IMR-90 (cell line): ENCODE measurements around the gene NCCRP1. TPM values are rescaled to one million over a fixed set of nuclear protein-coding genes. Genes with fewer than 3 reads are reported as not detected.

Experiments used
- ATAC-seq: fragments of 200-7000 bp; cut with Tn5 transposase; 2 replicates; pipeline ENCODE4 v1.9.1; 2020; ENCODE audit warnings: low read depth, mild to moderate bottlenecking, moderate library complexity
- BruUV-seq: library from RNA; stranded (reverse); fragments of 400-500 nt; replicated peaks from 2 replicates; lab custom pipeline; 2021; lab: Mats Ljungman, UMichigan
- CTCF ChIA-PET: fragments of 300-600 bp; formaldehyde crosslinking; extraction: SDS; loops from one replicate; lab custom pipeline; 2021; ENCODE audit warnings: antibody characterized with exemption; lab: Yijun Ruan, JAX
- POLR2A ChIA-PET: fragments of 300-600 bp; sonication (Branson Sonifier 250); formaldehyde crosslinking; loops from one replicate; lab custom pipeline; 2022; ENCODE audit warnings: antibody characterized with exemption; ENCODE audit not compliant: unreplicated experiment; lab: Charles Lee
- DNase-seq: peaks from one replicate; pipeline ENCODE4 v3.0.0; 2013
- H2AFZ ChIP-seq: replicated peaks from 2 replicates; pipeline ENCODE3; 2013; ENCODE audit warnings: low read length, mild to moderate bottlenecking; ENCODE audit not compliant: poor library complexity
- H2AK5ac ChIP-seq: 2 replicates; pipeline ENCODE4 v1.6.1; 2013; ENCODE audit warnings: low read depth, low read length, inconsistent platforms
- H2AK9ac ChIP-seq: replicated peaks from 2 replicates; pipeline ENCODE3; 2013; ENCODE audit warnings: mild to moderate bottlenecking, low read depth, low read length, moderate library complexity; ENCODE audit not compliant: poor library complexity
- H2BK120ac ChIP-seq: 2 replicates; pipeline ENCODE4 v1.6.1; 2013; ENCODE audit warnings: low read depth, low read length, inconsistent platforms
- H2BK15ac ChIP-seq: 3 replicates; pipeline ENCODE4 v1.6.1; 2013; ENCODE audit warnings: low read depth, low read length, inconsistent platforms
- H2BK20ac ChIP-seq: 2 replicates; pipeline ENCODE4 v1.6.1; 2013; ENCODE audit warnings: low read depth, mild to moderate bottlenecking, inconsistent platforms, low read length, moderate library complexity
- H2BK5ac ChIP-seq: 2 replicates; pipeline ENCODE4 v1.6.1; 2013; ENCODE audit warnings: mild to moderate bottlenecking, low read depth, low read length, inconsistent platforms; ENCODE audit not compliant: poor library complexity, severe bottlenecking
- H3K14ac ChIP-seq: replicated peaks from 2 replicates; pipeline ENCODE4 v1.6.1; 2013; ENCODE audit warnings: low read depth, low read length, inconsistent platforms
- H3K18ac ChIP-seq: 2 replicates; pipeline ENCODE4 v1.6.1; 2013; ENCODE audit warnings: low read depth, low read length, control low read depth
- H3K23ac ChIP-seq: 2 replicates; pipeline ENCODE4 v1.6.1; 2013; ENCODE audit warnings: low read depth, low read length, inconsistent platforms
- H3K27ac ChIP-seq: 2 replicates; pipeline ENCODE4 v1.5.1; 2013; ENCODE audit warnings: mild to moderate bottlenecking, control low read depth, low read length; ENCODE audit not compliant: insufficient read depth
- H3K27me3 ChIP-seq: 2 replicates; pipeline ENCODE4 v1.6.1; 2013; ENCODE audit warnings: low read length; ENCODE audit not compliant: control insufficient read depth, insufficient read depth
- H3K36me3 ChIP-seq: 2 replicates; pipeline ENCODE4 v1.6.1; 2013; ENCODE audit warnings: low read length, mixed read lengths; ENCODE audit not compliant: control insufficient read depth, insufficient read depth
- H3K4ac ChIP-seq: 2 replicates; pipeline ENCODE4 v1.6.1; 2013; ENCODE audit warnings: low read depth, low read length, inconsistent platforms
- H3K4me1 ChIP-seq: 2 replicates; pipeline ENCODE4 v1.6.1; 2013; ENCODE audit warnings: low read length, mixed read lengths; ENCODE audit not compliant: control insufficient read depth, insufficient read depth
- H3K4me2 ChIP-seq: 2 replicates; pipeline ENCODE4 v1.6.1; 2013; ENCODE audit warnings: low read depth, mild to moderate bottlenecking, control low read depth, low read length, moderate library complexity
- H3K4me3 ChIP-seq: 2 replicates; pipeline ENCODE4 v1.5.1; 2013; ENCODE audit warnings: low read depth, mild to moderate bottlenecking, control low read depth, low read length, moderate library complexity; ENCODE audit not compliant: insufficient read depth
- H3K56ac ChIP-seq: 2 replicates; pipeline ENCODE4 v1.6.1; 2013; ENCODE audit warnings: low read length, inconsistent platforms; ENCODE audit not compliant: insufficient read depth; ENCODE audit errors: extremely low read depth
- H3K79me1 ChIP-seq, 2 experiments: 2 replicates each; pipeline ENCODE4 v1.6.1; 2013; ENCODE audit warnings: low read length in 2 of 2, inconsistent platforms in 1 of 2, low read depth in 1 of 2
- H3K9ac ChIP-seq: 2 replicates; pipeline ENCODE4 v1.6.1; 2013; ENCODE audit warnings: low read depth, low read length, control low read depth
- H3K9me1 ChIP-seq: 2 replicates; pipeline ENCODE4 v1.6.1; 2013; ENCODE audit warnings: low read length, inconsistent platforms; ENCODE audit not compliant: insufficient read depth
- H3K9me3 ChIP-seq: 2 replicates; pipeline ENCODE4 v1.6.1; 2013; ENCODE audit warnings: low read length; ENCODE audit not compliant: control insufficient read depth, insufficient read depth
- H4K20me1 ChIP-seq: 2 replicates; pipeline ENCODE4 v1.6.1; 2013; ENCODE audit warnings: low read length, inconsistent platforms; ENCODE audit not compliant: insufficient read depth
- H4K5ac ChIP-seq: 2 replicates; pipeline ENCODE4 v1.6.1; 2013; ENCODE audit warnings: mild to moderate bottlenecking, low read depth, low read length, control low read depth
- H4K8ac ChIP-seq, 2 experiments: 2 replicates each; pipeline ENCODE4 v1.6.1; 2013; ENCODE audit warnings: low read depth in 2 of 2, low read length in 2 of 2, control low read depth in 1 of 2, inconsistent platforms in 1 of 2
- H4K91ac ChIP-seq: 2 replicates; pipeline ENCODE4 v1.6.1; 2013; ENCODE audit warnings: low read depth, low read length, inconsistent platforms; ENCODE audit not compliant: insufficient read depth
- CHD1 ChIP-seq: IDR thresholded peaks from 2 replicates; pipeline ENCODE4 v1.6.1; 2012; ENCODE audit warnings: low read depth, low read length, improper control_type of control experiment
- ELK1 ChIP-seq: fragments of 150-350 bp; IDR thresholded peaks from 2 replicates; pipeline ENCODE4 v1.6.1; 2016; ENCODE audit warnings: low read depth, mild to moderate bottlenecking, low read length, moderate library complexity, borderline replicate concordance
- MXI1 ChIP-seq: IDR thresholded peaks from 2 replicates; pipeline ENCODE4 v1.6.1; 2012; ENCODE audit warnings: low read depth, mild to moderate bottlenecking, low read length, moderate library complexity, borderline replicate concordance
- POLR2A ChIP-seq: IDR thresholded peaks from 2 replicates; pipeline ENCODE4 v1.6.1; 2012; ENCODE audit warnings: mild to moderate bottlenecking, low read depth, low read length
- SMC3 ChIP-seq: fragments of 150-350 bp; IDR thresholded peaks from 2 replicates; pipeline ENCODE4 v1.6.1; 2016; ENCODE audit warnings: low read depth, mild to moderate bottlenecking, antibody characterized with exemption, low read length, moderate library complexity
- WGBS, 2 experiments: methylation state at CpG; one replicate each; pipeline versions ENCODE4 v1.1.5 to v1.1.7; 2013; ENCODE audit warnings: missing lambda C conversion rate in 2 of 2; ENCODE audit not compliant: insufficient read length in 1 of 2; ENCODE audit errors: extremely low coverage in 2 of 2; 5-methylcytosine and 5-hydroxymethylcytosine counted together
- dilution Hi-C: fragments of 300-500 bp; cut with HindIII; formaldehyde crosslinking; loops from one replicate; pipeline ENCODE4 v1.14.3; 2018; ENCODE audit warnings: low sequenced_read_pairs; ENCODE audit not compliant: unreplicated experiment
- in situ Hi-C: fragments of 300-500 bp; cut with MboI; formaldehyde crosslinking; loops from 3 replicates; pipeline ENCODE4 v1.14.3; 2019; ENCODE audit warnings: low sequenced_read_pairs, inconsistent platforms, mixed read lengths
- intact Hi-C: fragments of 100-400 bp; cut with micrococcal nuclease; formaldehyde crosslinking; loops from 2 replicates; pipeline ENCODE4 v1.10.0; 2022
- polyA plus RNA-seq, 3 experiments: library from polyadenylated mRNA; depleted of rRNA; stranded (reverse); fragments of >200 nt; gene quantifications; 2 replicates each; pipeline ENCODE4 v1.2.3, GENCODE V29; 2012; ENCODE audit warnings: low replicate concordance in 1 of 3
- total RNA-seq: library from RNA; depleted of rRNA; stranded (reverse); fragments of >200 nt; gene quantifications from 2 replicates; pipeline ENCODE4 v1.2.3, GENCODE V29; 2012

The NCCRP1 gene
- total and polyA plus RNA-seq, 2 of the 4 experiments (the other 2 are of a cell fraction): not detected

GRCh38 chr19:39209196-39209595, 12.4 kb downstream of the NCCRP1 start:
- no peak overlapping the region for H2AK5ac ChIP-seq
- 60% methylated on average over 1 of the region's 7 CpGs; no CpG with 5 or more reads in 1 of the 2 experiments for WGBS, 2 experiments
- no peaks in the 10 kb centered on the region for H4K20me1 ChIP-seq
- no peak overlapping the region for H2BK20ac ChIP-seq
- no peak overlapping the region for H4K91ac ChIP-seq
- H4K8ac ChIP-seq: no peak overlapping the region
- POLR2A ChIA-PET: no interaction called here
- no peak overlapping the region for H2BK120ac ChIP-seq
- H2AK9ac ChIP-seq: no peak overlapping the region
- intact Hi-C loops (no loop called here), in situ Hi-C loops (loop anchor here (25.0 kb wide), 1 partner anchor 747 kb away; no protein-coding TSS in a partner anchor), dilution Hi-C loops (no loop called here)
- H3K4me1 ChIP-seq: no peaks in the 10 kb centered on the region
- no peaks in the 10 kb centered on the region for H3K79me1 ChIP-seq
- no peak overlapping the region for H3K4ac ChIP-seq
- no peaks in the 10 kb centered on the region for H3K36me3 ChIP-seq
- ATAC-seq (no peak), DNase-seq (no peak)
- H3K9ac ChIP-seq: no peak overlapping the region
- no peak overlapping the region for H3K27ac ChIP-seq
- no peaks in the 10 kb centered on the region for H3K9me1 ChIP-seq
- no peak overlapping the region for H2BK15ac ChIP-seq
- TF ChIP-seq CHD1 (no peak), SMC3 (no peak), ELK1 (no peak), MXI1 (no peak), POLR2A (no peak)
- no peak overlapping the region for H3K23ac ChIP-seq
- no peak overlapping the region for H4K5ac ChIP-seq
- no peaks in the 10 kb centered on the region for H3K9me3 ChIP-seq
- H3K27me3 ChIP-seq: peaks cover 25% of the 10 kb centered on the region
- CTCF ChIA-PET: no interaction called here
- H2BK5ac ChIP-seq: no peak overlapping the region
- no peak overlapping the region for H3K4me2 ChIP-seq
- no TSS peak for BruUV-seq
- no peak overlapping the region for H3K14ac ChIP-seq
- H3K18ac ChIP-seq: no peak overlapping the region
- H2AFZ ChIP-seq: no peak overlapping the region
- no peak overlapping the region for H3K56ac ChIP-seq
- no peak overlapping the region for H3K4me3 ChIP-seq
